HEK293 (cell line): ENCODE results near the gene MOB4.
A peak's percentile ranks its signal among the peaks of the same experiment; 100 is the strongest.

Source experiments
- CTCF ChIA-PET: fragments of 350-600 bp; formaldehyde crosslinking; extraction: SDS; loops from one replicate; lab custom pipeline; 2021; ENCODE audit warnings: antibody characterized with exemption; lab: Yijun Ruan, JAX
- POLR2A ChIA-PET: fragments of 300-600 bp; formaldehyde crosslinking; extraction: SDS; loops from one replicate; lab custom pipeline; 2020; ENCODE audit warnings: antibody characterized with exemption, inconsistent platforms; lab: Yijun Ruan, JAX
- H3K27ac ChIP-seq: fragments of 200-500 bp; sonication (Bioruptor generic); 2 replicates; pipeline ENCODE4 v1.5.1; 2014; ENCODE audit warnings: low read depth, low read length, control low read depth, inconsistent platforms; ENCODE audit errors: extremely low read depth
- H3K36me3 ChIP-seq, 2 experiments: fragments of 200-500 bp in 1 of 2; sonication (Bioruptor generic) in 1 of 2; 1 replicate in 1 of 2; 2 replicates in 1 of 2; pipeline ENCODE4 v1.5.1; 2014 to 2017; ENCODE audit warnings: inconsistent platforms in 2 of 2, low read length in 2 of 2; ENCODE audit not compliant: control insufficient read depth in 2 of 2, insufficient read depth in 1 of 2
- H3K4me1 ChIP-seq: fragments of 200-500 bp; sonication (Bioruptor generic); 2 replicates; pipeline ENCODE4 v1.5.1; 2014; ENCODE audit warnings: mild to moderate bottlenecking, low read length, inconsistent platforms; ENCODE audit not compliant: control insufficient read depth, insufficient read depth
- H3K4me3 ChIP-seq: 2 replicates; pipeline ENCODE4 v1.5.1; 2011; ENCODE audit warnings: low read depth, mild to moderate bottlenecking, control low read depth, low read length, moderate library complexity
- H3K9me3 ChIP-seq: fragments of 200-500 bp; sonication (Bioruptor generic); 2 replicates; pipeline ENCODE4 v1.5.1; 2014; ENCODE audit warnings: low read depth, low read length, inconsistent platforms; ENCODE audit not compliant: control insufficient read depth, insufficient read depth
- BCL11B ChIP-seq: fragments of 450-650 bp; formaldehyde crosslinking; IDR thresholded peaks from 2 replicates; pipeline ENCODE4 v1.5.1; 2016; ENCODE audit warnings: low read depth, missing biosample characterization, missing genetic modification characterization
- FEZF1 ChIP-seq: fragments of 450-650 bp; formaldehyde crosslinking; IDR thresholded peaks from 2 replicates; pipeline ENCODE4 v1.5.1; 2016; ENCODE audit warnings: missing biosample characterization, missing genetic modification characterization
- ZFP41 ChIP-seq: fragments of 450-650 bp; formaldehyde crosslinking; IDR thresholded peaks from 2 replicates; pipeline ENCODE4 v1.5.1; 2016; ENCODE audit warnings: missing biosample characterization, missing genetic modification characterization, borderline replicate concordance
- ZNF140 ChIP-seq: fragments of 450-650 bp; formaldehyde crosslinking; IDR thresholded peaks from 2 replicates; pipeline ENCODE4 v1.5.1; 2016; ENCODE audit warnings: missing biosample characterization, missing genetic modification characterization
- ZNF175 ChIP-seq: fragments of 450-650 bp; formaldehyde crosslinking; IDR thresholded peaks from 2 replicates; pipeline ENCODE4 v1.5.1; 2016; ENCODE audit warnings: missing biosample characterization, missing genetic modification characterization
- ZNF2 ChIP-seq: fragments of 450-650 bp; formaldehyde crosslinking; IDR thresholded peaks from 2 replicates; pipeline ENCODE4 v1.5.1; 2016; ENCODE audit warnings: missing biosample characterization, missing genetic modification characterization
- ZNF223 ChIP-seq: fragments of 450-650 bp; formaldehyde crosslinking; IDR thresholded peaks from 2 replicates; pipeline ENCODE4 v1.5.1; 2016; ENCODE audit warnings: missing biosample characterization, missing genetic modification characterization
- ZNF341 ChIP-seq: fragments of 450-650 bp; formaldehyde crosslinking; IDR thresholded peaks from 2 replicates; pipeline ENCODE4; 2016; ENCODE audit warnings: low read depth, missing biosample characterization, missing genetic modification characterization
- ZNF350 ChIP-seq: fragments of 450-650 bp; formaldehyde crosslinking; IDR thresholded peaks from 2 replicates; pipeline ENCODE4 v1.5.0; 2017; ENCODE audit warnings: missing biosample characterization, mild to moderate bottlenecking, missing genetic modification characterization
- ZNF394 ChIP-seq: fragments of 450-650 bp; formaldehyde crosslinking; IDR thresholded peaks from 2 replicates; pipeline ENCODE4 v1.5.1; 2016; ENCODE audit warnings: missing biosample characterization, missing genetic modification characterization, mild to moderate bottlenecking, moderate library complexity, borderline replicate concordance
- ZNF501 ChIP-seq: fragments of 450-650 bp; formaldehyde crosslinking; IDR thresholded peaks from 2 replicates; pipeline ENCODE4 v1.5.1; 2016; ENCODE audit warnings: missing biosample characterization, missing genetic modification characterization
- ZNF544 ChIP-seq: fragments of 450-650 bp; formaldehyde crosslinking; IDR thresholded peaks from 2 replicates; pipeline ENCODE4 v1.5.0; 2017; ENCODE audit warnings: missing biosample characterization, missing genetic modification characterization
- ZNF664 ChIP-seq: fragments of 450-650 bp; formaldehyde crosslinking; IDR thresholded peaks from 2 replicates; pipeline ENCODE4 v1.5.1; 2016; ENCODE audit warnings: missing biosample characterization, missing genetic modification characterization
- ZNF776 ChIP-seq: fragments of 450-650 bp; formaldehyde crosslinking; IDR thresholded peaks from 2 replicates; pipeline ENCODE4 v1.5.0; 2017; ENCODE audit warnings: missing biosample characterization, missing genetic modification characterization, borderline replicate concordance
- TF ChIP-seq, protein P1 (sequence below): fragments of 450-650 bp; formaldehyde crosslinking; IDR thresholded peaks from 2 replicates; pipeline ENCODE4 v1.5.1; 2017; ENCODE audit warnings: missing biosample characterization, missing genetic modification characterization
- TF ChIP-seq, protein P2 (sequence below): IDR thresholded peaks from 2 replicates; pipeline ENCODE4 v1.6.1; 2011; ENCODE audit warnings: mild to moderate bottlenecking, low read depth, low read length, borderline replicate concordance
- TF ChIP-seq, protein P3 (sequence below): fragments of 450-650 bp; formaldehyde crosslinking; IDR thresholded peaks from 2 replicates; pipeline ENCODE4 v1.5.1; 2016; ENCODE audit warnings: missing biosample characterization, missing genetic modification characterization
- TF ChIP-seq, protein P4 (sequence below): fragments of 450-650 bp; formaldehyde crosslinking; IDR thresholded peaks from 2 replicates; pipeline ENCODE4; 2016; ENCODE audit warnings: missing biosample characterization, missing genetic modification characterization
- TF ChIP-seq, protein P5 (sequence below): fragments of 450-650 bp; formaldehyde crosslinking; IDR thresholded peaks from 2 replicates; pipeline ENCODE4 v1.5.1; 2017; ENCODE audit warnings: missing biosample characterization, mild to moderate bottlenecking, missing genetic modification characterization, moderate library complexity
- TF ChIP-seq, protein P6 (sequence below): fragments of 450-650 bp; formaldehyde crosslinking; IDR thresholded peaks from 2 replicates; pipeline ENCODE4 v1.5.1; 2017; ENCODE audit warnings: missing biosample characterization, missing genetic modification characterization
- TF ChIP-seq, protein P7 (sequence below): fragments of 450-650 bp; formaldehyde crosslinking; IDR thresholded peaks from 2 replicates; pipeline ENCODE4 v1.5.1; 2016; ENCODE audit warnings: missing biosample characterization, missing genetic modification characterization
- TF ChIP-seq, protein P8 (sequence below): fragments of 450-650 bp; formaldehyde crosslinking; IDR thresholded peaks from 2 replicates; pipeline ENCODE4 v1.5.1; 2016; ENCODE audit warnings: missing biosample characterization, missing genetic modification characterization, borderline replicate concordance

Gene MOB4

DNA sequence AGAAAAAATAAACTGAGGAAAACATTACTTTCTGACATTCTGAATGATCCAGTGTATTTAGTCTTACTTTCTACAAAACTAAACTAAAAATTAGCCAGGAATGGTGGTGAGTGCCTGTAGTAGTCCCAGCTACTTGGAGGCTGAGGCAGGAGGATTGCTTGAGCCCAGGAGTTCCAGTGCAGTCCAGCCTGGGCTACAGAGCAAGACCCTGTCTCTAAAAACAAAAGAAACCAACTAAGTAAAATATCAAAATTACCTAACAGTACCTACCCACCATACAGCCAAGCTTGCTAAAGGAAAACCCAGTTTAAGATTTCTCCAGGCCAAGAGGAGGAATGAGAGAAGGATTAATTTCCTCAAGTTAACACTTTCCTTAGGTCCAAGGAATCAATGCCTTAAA is 19.2 kb upstream of the MOB4 start (continued):
- TF ChIP-seq, protein P1, sequence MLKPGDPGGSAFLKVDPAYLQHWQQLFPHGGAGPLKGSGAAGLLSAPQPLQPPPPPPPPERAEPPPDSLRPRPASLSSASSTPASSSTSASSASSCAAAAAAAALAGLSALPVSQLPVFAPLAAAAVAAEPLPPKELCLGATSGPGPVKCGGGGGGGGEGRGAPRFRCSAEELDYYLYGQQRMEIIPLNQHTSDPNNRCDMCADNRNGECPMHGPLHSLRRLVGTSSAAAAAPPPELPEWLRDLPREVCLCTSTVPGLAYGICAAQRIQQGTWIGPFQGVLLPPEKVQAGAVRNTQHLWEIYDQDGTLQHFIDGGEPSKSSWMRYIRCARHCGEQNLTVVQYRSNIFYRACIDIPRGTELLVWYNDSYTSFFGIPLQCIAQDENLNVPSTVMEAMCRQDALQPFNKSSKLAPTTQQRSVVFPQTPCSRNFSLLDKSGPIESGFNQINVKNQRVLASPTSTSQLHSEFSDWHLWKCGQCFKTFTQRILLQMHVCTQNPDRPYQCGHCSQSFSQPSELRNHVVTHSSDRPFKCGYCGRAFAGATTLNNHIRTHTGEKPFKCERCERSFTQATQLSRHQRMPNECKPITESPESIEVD (tag by site-specific recombination), result no peak
- TF ChIP-seq ZNF350 (tag by site-specific recombination) (no peak), ZNF140 (tag by site-specific recombination) (no peak), ZFP41 (tag by site-specific recombination) (no peak)
- TF ChIP-seq, protein P2, sequence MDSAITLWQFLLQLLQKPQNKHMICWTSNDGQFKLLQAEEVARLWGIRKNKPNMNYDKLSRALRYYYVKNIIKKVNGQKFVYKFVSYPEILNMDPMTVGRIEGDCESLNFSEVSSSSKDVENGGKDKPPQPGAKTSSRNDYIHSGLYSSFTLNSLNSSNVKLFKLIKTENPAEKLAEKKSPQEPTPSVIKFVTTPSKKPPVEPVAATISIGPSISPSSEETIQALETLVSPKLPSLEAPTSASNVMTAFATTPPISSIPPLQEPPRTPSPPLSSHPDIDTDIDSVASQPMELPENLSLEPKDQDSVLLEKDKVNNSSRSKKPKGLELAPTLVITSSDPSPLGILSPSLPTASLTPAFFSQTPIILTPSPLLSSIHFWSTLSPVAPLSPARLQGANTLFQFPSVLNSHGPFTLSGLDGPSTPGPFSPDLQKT, result no peak
- TF ChIP-seq, protein P3, sequence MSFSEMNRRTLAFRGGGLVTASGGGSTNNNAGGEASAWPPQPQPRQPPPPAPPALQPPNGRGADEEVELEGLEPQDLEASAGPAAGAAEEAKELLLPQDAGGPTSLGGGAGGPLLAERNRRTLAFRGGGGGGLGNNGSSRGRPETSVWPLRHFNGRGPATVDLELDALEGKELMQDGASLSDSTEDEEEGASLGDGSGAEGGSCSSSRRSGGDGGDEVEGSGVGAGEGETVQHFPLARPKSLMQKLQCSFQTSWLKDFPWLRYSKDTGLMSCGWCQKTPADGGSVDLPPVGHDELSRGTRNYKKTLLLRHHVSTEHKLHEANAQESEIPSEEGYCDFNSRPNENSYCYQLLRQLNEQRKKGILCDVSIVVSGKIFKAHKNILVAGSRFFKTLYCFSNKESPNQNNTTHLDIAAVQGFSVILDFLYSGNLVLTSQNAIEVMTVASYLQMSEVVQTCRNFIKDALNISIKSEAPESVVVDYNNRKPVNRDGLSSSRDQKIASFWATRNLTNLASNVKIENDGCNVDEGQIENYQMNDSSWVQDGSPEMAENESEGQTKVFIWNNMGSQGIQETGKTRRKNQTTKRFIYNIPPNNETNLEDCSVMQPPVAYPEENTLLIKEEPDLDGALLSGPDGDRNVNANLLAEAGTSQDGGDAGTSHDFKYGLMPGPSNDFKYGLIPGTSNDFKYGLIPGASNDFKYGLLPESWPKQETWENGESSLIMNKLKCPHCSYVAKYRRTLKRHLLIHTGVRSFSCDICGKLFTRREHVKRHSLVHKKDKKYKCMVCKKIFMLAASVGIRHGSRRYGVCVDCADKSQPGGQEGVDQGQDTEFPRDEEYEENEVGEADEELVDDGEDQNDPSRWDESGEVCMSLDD (tag by site-specific recombination), result no peak
- TF ChIP-seq, protein P4, sequence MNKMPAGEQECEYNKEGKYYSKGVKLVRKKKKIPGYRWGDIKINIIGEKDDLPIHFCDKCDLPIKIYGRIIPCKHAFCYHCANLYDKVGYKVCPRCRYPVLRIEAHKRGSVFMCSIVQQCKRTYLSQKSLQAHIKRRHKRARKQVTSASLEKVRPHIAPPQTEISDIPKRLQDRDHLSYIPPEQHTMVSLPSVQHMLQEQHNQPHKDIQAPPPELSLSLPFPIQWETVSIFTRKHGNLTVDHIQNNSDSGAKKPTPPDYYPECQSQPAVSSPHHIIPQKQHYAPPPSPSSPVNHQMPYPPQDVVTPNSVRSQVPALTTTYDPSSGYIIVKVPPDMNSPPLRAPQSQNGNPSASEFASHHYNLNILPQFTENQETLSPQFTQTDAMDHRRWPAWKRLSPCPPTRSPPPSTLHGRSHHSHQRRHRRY, result no peak

DNA sequence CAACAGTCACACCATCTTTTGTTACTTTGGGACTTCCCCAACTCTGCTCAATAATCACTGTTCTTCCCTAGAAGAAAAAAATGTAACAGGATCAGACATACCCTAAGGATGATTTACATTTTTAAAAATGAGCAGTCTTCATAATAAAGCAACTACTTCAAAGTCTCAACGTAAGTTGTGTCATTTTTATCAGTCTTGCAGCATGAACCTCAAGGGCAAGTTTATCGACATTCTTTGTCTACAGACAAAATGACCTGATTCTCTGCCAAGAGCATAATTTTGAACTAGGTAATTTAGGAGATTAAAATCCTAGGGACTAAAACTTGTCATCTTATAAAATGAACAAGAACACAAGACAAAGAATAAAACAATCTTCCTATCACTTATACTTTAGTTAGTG is 18.5 kb upstream of the MOB4 start:
- H3K36me3 ChIP-seq, result peaks cover 54 to 78% of the 10 kb centered on the region in 2 experiments
- TF ChIP-seq ZNF664 (tag by site-specific recombination) (no peak), ZNF776 (tag by site-specific recombination) (no peak), ZNF175 (tag by site-specific recombination) (no peak), ZNF223 (tag by site-specific recombination) (no peak), ZNF394 (tag by site-specific recombination) (0 out of 2 replicates have a peak, but pooled peaks have one; percentile 3), BCL11B (tag by site-specific recombination) (no peak), ZNF501 (no peak), ZNF2 (tag by site-specific recombination) (no peak), ZNF544 (no peak), ZNF341 (tag by site-specific recombination) (no peak), FEZF1 (tag by site-specific recombination) (peak; percentile 71)
- TF ChIP-seq, protein P5, sequence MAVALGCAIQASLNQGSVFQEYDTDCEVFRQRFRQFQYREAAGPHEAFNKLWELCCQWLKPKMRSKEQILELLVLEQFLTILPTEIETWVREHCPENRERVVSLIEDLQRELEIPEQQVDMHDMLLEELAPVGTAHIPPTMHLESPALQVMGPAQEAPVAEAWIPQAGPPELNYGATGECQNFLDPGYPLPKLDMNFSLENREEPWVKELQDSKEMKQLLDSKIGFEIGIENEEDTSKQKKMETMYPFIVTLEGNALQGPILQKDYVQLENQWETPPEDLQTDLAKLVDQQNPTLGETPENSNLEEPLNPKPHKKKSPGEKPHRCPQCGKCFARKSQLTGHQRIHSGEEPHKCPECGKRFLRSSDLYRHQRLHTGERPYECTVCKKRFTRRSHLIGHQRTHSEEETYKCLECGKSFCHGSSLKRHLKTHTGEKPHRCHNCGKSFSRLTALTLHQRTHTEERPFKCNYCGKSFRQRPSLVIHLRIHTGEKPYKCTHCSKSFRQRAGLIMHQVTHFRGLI (tag by site-specific recombination), result no peak
- TF ChIP-seq, protein P6, sequence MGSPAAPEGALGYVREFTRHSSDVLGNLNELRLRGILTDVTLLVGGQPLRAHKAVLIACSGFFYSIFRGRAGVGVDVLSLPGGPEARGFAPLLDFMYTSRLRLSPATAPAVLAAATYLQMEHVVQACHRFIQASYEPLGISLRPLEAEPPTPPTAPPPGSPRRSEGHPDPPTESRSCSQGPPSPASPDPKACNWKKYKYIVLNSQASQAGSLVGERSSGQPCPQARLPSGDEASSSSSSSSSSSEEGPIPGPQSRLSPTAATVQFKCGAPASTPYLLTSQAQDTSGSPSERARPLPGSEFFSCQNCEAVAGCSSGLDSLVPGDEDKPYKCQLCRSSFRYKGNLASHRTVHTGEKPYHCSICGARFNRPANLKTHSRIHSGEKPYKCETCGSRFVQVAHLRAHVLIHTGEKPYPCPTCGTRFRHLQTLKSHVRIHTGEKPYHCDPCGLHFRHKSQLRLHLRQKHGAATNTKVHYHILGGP (tag by site-specific recombination), result no peak
- TF ChIP-seq, protein P7, sequence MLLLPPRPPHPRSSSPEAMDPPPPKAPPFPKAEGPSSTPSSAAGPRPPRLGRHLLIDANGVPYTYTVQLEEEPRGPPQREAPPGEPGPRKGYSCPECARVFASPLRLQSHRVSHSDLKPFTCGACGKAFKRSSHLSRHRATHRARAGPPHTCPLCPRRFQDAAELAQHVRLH (tag by site-specific recombination), result no peak
- TF ChIP-seq, protein P8, sequence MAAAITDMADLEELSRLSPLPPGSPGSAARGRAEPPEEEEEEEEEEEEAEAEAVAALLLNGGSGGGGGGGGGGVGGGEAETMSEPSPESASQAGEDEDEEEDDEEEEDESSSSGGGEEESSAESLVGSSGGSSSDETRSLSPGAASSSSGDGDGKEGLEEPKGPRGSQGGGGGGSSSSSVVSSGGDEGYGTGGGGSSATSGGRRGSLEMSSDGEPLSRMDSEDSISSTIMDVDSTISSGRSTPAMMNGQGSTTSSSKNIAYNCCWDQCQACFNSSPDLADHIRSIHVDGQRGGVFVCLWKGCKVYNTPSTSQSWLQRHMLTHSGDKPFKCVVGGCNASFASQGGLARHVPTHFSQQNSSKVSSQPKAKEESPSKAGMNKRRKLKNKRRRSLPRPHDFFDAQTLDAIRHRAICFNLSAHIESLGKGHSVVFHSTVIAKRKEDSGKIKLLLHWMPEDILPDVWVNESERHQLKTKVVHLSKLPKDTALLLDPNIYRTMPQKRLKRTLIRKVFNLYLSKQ (tag by site-specific recombination), result no peak
- no peaks in the 10 kb centered on the region for H3K9me3 ChIP-seq
- ChIA-PET POLR2A (interaction anchor here (0.6 to 5.4 kb wide), 3 partner anchors 17 to 1196 kb away, joined by 5 to 85 read pairs (median 7); partner anchors contain the start of gene MOB4), CTCF (interaction anchor here (0.6 kb wide), 1 partner anchor 817 kb away, joined by 3 read pairs; no protein-coding TSS in a partner anchor)
- H3K4me1 ChIP-seq, result peaks cover 10% of the 10 kb centered on the region; the same call in 1 of the 2 replicates
- peak overlapping the region; percentile 93 for H3K4me3 ChIP-seq
- no peak overlapping the region for H3K27ac ChIP-seq
